Panc1 (cell line): ENCODE data around the gene RPSA. TPM values are rescaled to one million over a fixed set of nuclear protein-coding genes. Genes with fewer than 3 reads are reported as not detected.

Experiments
- ATAC-seq: fragments of 200-7000 bp; cut with Tn5 transposase; 2 replicates; pipeline ENCODE4 v1.9.1; 2020; ENCODE audit warnings: mild to moderate bottlenecking, moderate library complexity
- BruUV-seq: library from RNA; stranded (reverse); fragments of 400-500 nt; replicated peaks from 2 replicates; lab custom pipeline; 2021; lab: Mats Ljungman, UMichigan
- CTCF ChIA-PET: fragments of 300-600 bp; sonication (Branson Sonifier 250); formaldehyde crosslinking; loops from one replicate; lab custom pipeline; 2022; ENCODE audit warnings: antibody characterized with exemption; lab: Charles Lee
- POLR2A ChIA-PET: fragments of 300-600 bp; sonication (Branson Sonifier 250); formaldehyde crosslinking; loops from one replicate; lab custom pipeline; 2022; ENCODE audit warnings: antibody characterized with exemption; lab: Charles Lee
- DNase-seq: peaks from one replicate; pipeline ENCODE4 v3.0.0-alpha.2; 2010; ENCODE audit warnings: low read depth, low spot score
- H3K27ac ChIP-seq: 2 replicates; pipeline ENCODE4 v1.5.1; 2011; ENCODE audit warnings: mild to moderate bottlenecking, low read length, inconsistent platforms
- H3K27me3 ChIP-seq: fragments of 200-500 bp; sonication (Bioruptor generic); 2 replicates; pipeline ENCODE4 v1.6.0; 2014; ENCODE audit warnings: low read length, inconsistent platforms; ENCODE audit not compliant: control insufficient read depth, insufficient read depth
- H3K36me3 ChIP-seq: fragments of 200-500 bp; sonication (Bioruptor generic); 2 replicates; pipeline ENCODE4 v1.5.1; 2014; ENCODE audit warnings: inconsistent platforms, mild to moderate bottlenecking, low read length, moderate library complexity; ENCODE audit not compliant: control insufficient read depth, insufficient read depth
- H3K4me1 ChIP-seq: 2 replicates; pipeline ENCODE4 v1.5.1; 2011; ENCODE audit warnings: inconsistent platforms, mild to moderate bottlenecking, low read length, moderate library complexity; ENCODE audit not compliant: control insufficient read depth, insufficient read depth
- H3K4me3 ChIP-seq, 2 experiments: 2 replicates each; pipeline ENCODE4 v1.5.1; 2011 to 2012; ENCODE audit warnings: low read depth in 2 of 2, low read length in 2 of 2, mild to moderate bottlenecking in 2 of 2, inconsistent platforms in 1 of 2, moderate library complexity in 1 of 2
- H3K9me3 ChIP-seq: fragments of 200-500 bp; sonication (Bioruptor generic); 2 replicates; pipeline ENCODE4 v1.5.1; 2014; ENCODE audit warnings: low read depth, mild to moderate bottlenecking, inconsistent platforms, low read length, moderate library complexity; ENCODE audit not compliant: control insufficient read depth, insufficient read depth
- CTCF ChIP-seq: fragments of 450-650 bp; IDR thresholded peaks from 2 replicates; pipeline ENCODE4 v1.5.1; 2017; ENCODE audit warnings: mild to moderate bottlenecking
- POLR2AphosphoS5 ChIP-seq: IDR thresholded peaks from 2 replicates; pipeline ENCODE4 v1.6.1; 2012; ENCODE audit warnings: mild to moderate bottlenecking, low read depth, low read length, moderate library complexity
- REST ChIP-seq, 2 experiments: IDR thresholded peaks; 2 replicates each; pipeline ENCODE4 v1.6.1; 2011 to 2012; ENCODE audit warnings: low read depth in 2 of 2, control low read depth in 1 of 2, low read length in 1 of 2, mild to moderate bottlenecking in 1 of 2, moderate library complexity in 1 of 2; ENCODE audit not compliant: insufficient read depth in 1 of 2
- SIN3A ChIP-seq: IDR thresholded peaks from 2 replicates; pipeline ENCODE4 v1.6.1; 2012; ENCODE audit warnings: low read depth, mild to moderate bottlenecking, low read length, moderate library complexity, borderline replicate concordance; ENCODE audit not compliant: insufficient read depth
- TCF7L2 ChIP-seq: IDR thresholded peaks from 2 replicates; pipeline ENCODE4 v1.6.1; 2011; ENCODE audit warnings: mild to moderate bottlenecking, low read depth, low read length, inconsistent platforms
- in situ Hi-C: cut with HindIII; loops from 2 replicates; pipeline ENCODE4 v1.10.0; 2016; ENCODE audit warnings: low sequenced_read_pairs, low pct_unique_long_range_greater_than_20kb
- intact Hi-C: fragments of 100-400 bp; cut with micrococcal nuclease; formaldehyde crosslinking; loops from one replicate; pipeline ENCODE4 v1.10.0; 2022; ENCODE audit not compliant: unreplicated experiment
- total RNA-seq: library from RNA; stranded (reverse); gene quantifications from one replicate; pipeline ENCODE4 v1.2.1, GENCODE V29; 2021; ENCODE audit not compliant: unreplicated experiment

Gene RPSA
- total RNA-seq, 1 experiment from 2014 or later = 856 TPM

- TF ChIP-seq SIN3A (no peak), REST (IDR thresholded peaks at IDR 0.05; ENCODE audit: insufficient read depth in 1 of 2, low read depth in 2 of 2, low read length in 1 of 2) (no peak), POLR2AphosphoS5 (no peak), CTCF (no peak), TCF7L2 (no peak)
- H3K9me3 ChIP-seq = no peaks in the 10 kb centered on the region
- peaks cover 36% of the 10 kb centered on the region for H3K36me3 ChIP-seq
- intact Hi-C loops = no loop called here
- peak overlapping the region; percentile 95 for H3K27ac ChIP-seq
- in situ Hi-C loops = no loop called here
- peak overlapping the region; percentile 80 to 89 for H3K4me3 ChIP-seq
- ChIA-PET POLR2A (no interaction called here), CTCF (no interaction called here)
- no peak for ATAC-seq
- no TSS peak for BruUV-seq
- no peak for DNase-seq
- no peaks in the 10 kb centered on the region for H3K27me3 ChIP-seq
- peaks cover 14% of the 10 kb centered on the region for H3K4me1 ChIP-seq
These were observed 1.4 kb downstream of the RPSA start for GRCh38 chr3:39407773-39408492.

GRCh38 chr3:39408493-39409372 lies 2.2 kb downstream of the RPSA start:
- H3K4me3 ChIP-seq = peak overlapping the region in 1 of 2 experiments; percentile 89; a peak in 2 of 4 replicates
- intact Hi-C loops = no loop called here
- ChIA-PET CTCF (interaction anchor here (0.6 kb wide), 1 partner anchor 14 kb away, joined by 3 read pairs; no protein-coding TSS in a partner anchor), POLR2A (no interaction called here)
- TF ChIP-seq CTCF = no peak
- TF ChIP-seq POLR2AphosphoS5 = no peak
- TF ChIP-seq SIN3A = no peak
- TF ChIP-seq REST (IDR thresholded peaks at IDR 0.05; ENCODE audit: insufficient read depth in 1 of 2, low read depth in 2 of 2, low read length in 1 of 2) = no peak
- no peak for TF ChIP-seq TCF7L2
- no peaks in the 10 kb centered on the region for H3K27me3 ChIP-seq
- peaks cover 14% of the 10 kb centered on the region for H3K4me1 ChIP-seq
- DNase-seq = no peak
- peak overlapping the region; percentile 95; the same call in 1 of the 2 replicates for H3K27ac ChIP-seq
- H3K9me3 ChIP-seq = no peaks in the 10 kb centered on the region
- H3K36me3 ChIP-seq = peaks cover 36% of the 10 kb centered on the region
- in situ Hi-C loops = no loop called here
- no peak for ATAC-seq
- BruUV-seq = no TSS peak
